HG02981 (cell line): ENCODE data around the gene TEX10.
"Not testable (repeated sequence)": the region's sequence is repeated elsewhere in the genome, so short reads cannot be mapped to it uniquely, and the experiment has no call there.

Source experiments
- ATAC-seq: cut with Tn5 transposase; IDR thresholded peaks from one replicate; pipeline ENCODE4 v1.9.1; 2021; ENCODE audit warnings: mild to moderate bottlenecking, moderate library complexity; ENCODE audit not compliant: unreplicated experiment

TEX10 gene

GRCh38 chr9:100351508-100351907, 1.2 kb downstream of the TEX10 start:
- no peak for ATAC-seq

GRCh38 chr9:100350188-100350587, 2.6 kb downstream of the TEX10 start:
- no peak for ATAC-seq

GRCh38 chr9:100346836-100347235, 5.9 kb downstream of the TEX10 start:
- ATAC-seq: no peak

GRCh38 chr9:100341889-100342288, 10.9 kb downstream of the TEX10 start:
- no peak for ATAC-seq

- ATAC-seq: no peak
These were observed 12.5 kb downstream of the TEX10 start for GRCh38 chr9:100340224-100340623.

GRCh38 chr9:100338736-100339135, 14.0 kb downstream of the TEX10 start:
- ATAC-seq: not testable (repeated sequence)

GRCh38 chr9:100324594-100325200, 28.0 kb downstream of the TEX10 start:
- no peak for ATAC-seq

- no peak for ATAC-seq
These were observed 29.7 kb downstream of the TEX10 start for GRCh38 chr9:100322954-100323536.

GRCh38 chr9:100317706-100318105, 35.0 kb downstream of the TEX10 start:
- ATAC-seq: no peak

GRCh38 chr9:100315561-100315960, 37.2 kb downstream of the TEX10 start:
- ATAC-seq: no peak

GRCh38 chr9:100309992-100310391, 42.8 kb downstream of the TEX10 start:
- no peak for ATAC-seq

- ATAC-seq: no peak
These were observed 43.7 kb downstream of the TEX10 start for GRCh38 chr9:100308965-100309564.

GRCh38 chr9:100307080-100307479, 45.7 kb downstream of the TEX10 start:
- ATAC-seq: no peak

- no peak for ATAC-seq
These were observed 46.5 kb downstream of the TEX10 start for GRCh38 chr9:100306283-100306682.

GRCh38 chr9:100303747-100304146, 49.0 kb downstream of the TEX10 start:
- no peak for ATAC-seq

- no peak for ATAC-seq
These were observed 54.4 kb downstream of the TEX10 start for GRCh38 chr9:100298378-100298777.

- no peak for ATAC-seq
These were observed 56.3 kb downstream of the TEX10 start for GRCh38 chr9:100296407-100296806.

GRCh38 chr9:100295240-100295639, 57.5 kb downstream of the TEX10 start:
- ATAC-seq: no peak

GRCh38 chr9:100294806-100295205, 57.9 kb downstream of the TEX10 start:
- no peak for ATAC-seq

GRCh38 chr9:100294341-100294740, 58.4 kb downstream of the TEX10 start:
- ATAC-seq: no peak

- ATAC-seq: no peak
These were observed 60.3 kb downstream of the TEX10 start for GRCh38 chr9:100292414-100292813.

GRCh38 chr9:100290714-100291113, 62.0 kb downstream of the TEX10 start:
- no peak for ATAC-seq

- ATAC-seq: no peak
These were observed 65.6 kb downstream of the TEX10 start for GRCh38 chr9:100287186-100287585.
